Measurements from ENCODE around the gene CPTP.

DNA sequence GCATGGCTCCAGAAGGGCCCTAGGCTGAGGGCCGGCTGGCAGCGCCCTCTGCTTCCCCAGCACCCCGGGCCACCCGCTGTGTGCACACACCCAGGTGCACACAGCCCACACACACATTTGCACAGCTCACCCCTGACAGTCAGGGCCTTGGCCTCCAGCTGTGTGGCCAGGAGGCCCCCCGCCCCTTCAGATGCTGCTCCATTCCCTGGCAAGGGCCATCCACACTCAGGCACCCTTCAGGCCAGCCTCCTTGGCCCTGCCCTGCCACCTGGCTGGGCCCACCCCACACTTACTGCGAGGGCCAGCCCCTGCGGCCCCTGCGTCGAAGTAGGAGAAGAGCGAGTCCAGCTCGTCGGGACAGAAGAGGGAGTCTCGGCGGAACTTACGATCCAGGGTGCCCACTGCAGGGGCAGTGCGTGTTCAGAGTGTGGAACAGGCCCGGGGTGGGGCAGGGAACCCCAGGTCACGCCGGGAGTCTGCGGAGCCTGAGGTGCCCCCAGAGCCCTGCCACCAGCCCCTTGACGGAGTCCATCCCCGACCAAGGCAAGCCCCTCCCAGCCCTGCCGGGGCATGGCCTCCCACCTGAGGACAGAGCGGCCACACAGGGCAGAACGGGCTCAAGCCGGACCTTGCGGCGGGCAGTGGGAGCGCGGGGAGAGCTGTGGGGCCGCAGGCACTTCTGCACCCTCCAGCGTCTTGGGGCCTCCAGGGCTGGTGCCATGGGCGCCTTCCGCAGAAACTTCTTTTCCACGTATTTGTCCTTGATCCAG lies 29.3 kb upstream of the CPTP start:
- TF ChIP-seq, protein P1, sequence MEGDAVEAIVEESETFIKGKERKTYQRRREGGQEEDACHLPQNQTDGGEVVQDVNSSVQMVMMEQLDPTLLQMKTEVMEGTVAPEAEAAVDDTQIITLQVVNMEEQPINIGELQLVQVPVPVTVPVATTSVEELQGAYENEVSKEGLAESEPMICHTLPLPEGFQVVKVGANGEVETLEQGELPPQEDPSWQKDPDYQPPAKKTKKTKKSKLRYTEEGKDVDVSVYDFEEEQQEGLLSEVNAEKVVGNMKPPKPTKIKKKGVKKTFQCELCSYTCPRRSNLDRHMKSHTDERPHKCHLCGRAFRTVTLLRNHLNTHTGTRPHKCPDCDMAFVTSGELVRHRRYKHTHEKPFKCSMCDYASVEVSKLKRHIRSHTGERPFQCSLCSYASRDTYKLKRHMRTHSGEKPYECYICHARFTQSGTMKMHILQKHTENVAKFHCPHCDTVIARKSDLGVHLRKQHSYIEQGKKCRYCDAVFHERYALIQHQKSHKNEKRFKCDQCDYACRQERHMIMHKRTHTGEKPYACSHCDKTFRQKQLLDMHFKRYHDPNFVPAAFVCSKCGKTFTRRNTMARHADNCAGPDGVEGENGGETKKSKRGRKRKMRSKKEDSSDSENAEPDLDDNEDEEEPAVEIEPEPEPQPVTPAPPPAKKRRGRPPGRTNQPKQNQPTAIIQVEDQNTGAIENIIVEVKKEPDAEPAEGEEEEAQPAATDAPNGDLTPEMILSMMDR (IDR thresholded peaks at IDR 0.05; ENCODE audit: poor library complexity, severe bottlenecking): no peak
- TF ChIP-seq EP300 (conservative IDR thresholded peaks at IDR 0.05; ENCODE audit: poor library complexity, severe bottlenecking) (no peak), EZH2 (IDR thresholded peaks at IDR 0.05; ENCODE audit: borderline replicate concordance, insufficient read depth, low read length, poor library complexity, severe bottlenecking) (no peak), RAD21 (conservative IDR thresholded peaks at IDR 0.05) (no peak), POLR2AphosphoS5 (IDR thresholded peaks at IDR 0.05) (no peak), SMC3 (conservative IDR thresholded peaks at IDR 0.05; ENCODE audit: poor library complexity) (no peak), MXI1 (conservative IDR thresholded peaks at IDR 0.05; ENCODE audit: poor library complexity, severe bottlenecking) (no peak), TAF1 (IDR thresholded peaks at IDR 0.05; ENCODE audit: low read depth) (no peak)
- TF ChIP-seq, protein P2, sequence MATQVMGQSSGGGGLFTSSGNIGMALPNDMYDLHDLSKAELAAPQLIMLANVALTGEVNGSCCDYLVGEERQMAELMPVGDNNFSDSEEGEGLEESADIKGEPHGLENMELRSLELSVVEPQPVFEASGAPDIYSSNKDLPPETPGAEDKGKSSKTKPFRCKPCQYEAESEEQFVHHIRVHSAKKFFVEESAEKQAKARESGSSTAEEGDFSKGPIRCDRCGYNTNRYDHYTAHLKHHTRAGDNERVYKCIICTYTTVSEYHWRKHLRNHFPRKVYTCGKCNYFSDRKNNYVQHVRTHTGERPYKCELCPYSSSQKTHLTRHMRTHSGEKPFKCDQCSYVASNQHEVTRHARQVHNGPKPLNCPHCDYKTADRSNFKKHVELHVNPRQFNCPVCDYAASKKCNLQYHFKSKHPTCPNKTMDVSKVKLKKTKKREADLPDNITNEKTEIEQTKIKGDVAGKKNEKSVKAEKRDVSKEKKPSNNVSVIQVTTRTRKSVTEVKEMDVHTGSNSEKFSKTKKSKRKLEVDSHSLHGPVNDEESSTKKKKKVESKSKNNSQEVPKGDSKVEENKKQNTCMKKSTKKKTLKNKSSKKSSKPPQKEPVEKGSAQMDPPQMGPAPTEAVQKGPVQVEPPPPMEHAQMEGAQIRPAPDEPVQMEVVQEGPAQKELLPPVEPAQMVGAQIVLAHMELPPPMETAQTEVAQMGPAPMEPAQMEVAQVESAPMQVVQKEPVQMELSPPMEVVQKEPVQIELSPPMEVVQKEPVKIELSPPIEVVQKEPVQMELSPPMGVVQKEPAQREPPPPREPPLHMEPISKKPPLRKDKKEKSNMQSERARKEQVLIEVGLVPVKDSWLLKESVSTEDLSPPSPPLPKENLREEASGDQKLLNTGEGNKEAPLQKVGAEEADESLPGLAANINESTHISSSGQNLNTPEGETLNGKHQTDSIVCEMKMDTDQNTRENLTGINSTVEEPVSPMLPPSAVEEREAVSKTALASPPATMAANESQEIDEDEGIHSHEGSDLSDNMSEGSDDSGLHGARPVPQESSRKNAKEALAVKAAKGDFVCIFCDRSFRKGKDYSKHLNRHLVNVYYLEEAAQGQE (IDR thresholded peaks at IDR 0.05; ENCODE audit: borderline replicate concordance): no peak

Measured in neural cell (in vitro differentiated cells).